ENCODE results near the gene ZNF778.

The ZNF778 gene

DNA sequence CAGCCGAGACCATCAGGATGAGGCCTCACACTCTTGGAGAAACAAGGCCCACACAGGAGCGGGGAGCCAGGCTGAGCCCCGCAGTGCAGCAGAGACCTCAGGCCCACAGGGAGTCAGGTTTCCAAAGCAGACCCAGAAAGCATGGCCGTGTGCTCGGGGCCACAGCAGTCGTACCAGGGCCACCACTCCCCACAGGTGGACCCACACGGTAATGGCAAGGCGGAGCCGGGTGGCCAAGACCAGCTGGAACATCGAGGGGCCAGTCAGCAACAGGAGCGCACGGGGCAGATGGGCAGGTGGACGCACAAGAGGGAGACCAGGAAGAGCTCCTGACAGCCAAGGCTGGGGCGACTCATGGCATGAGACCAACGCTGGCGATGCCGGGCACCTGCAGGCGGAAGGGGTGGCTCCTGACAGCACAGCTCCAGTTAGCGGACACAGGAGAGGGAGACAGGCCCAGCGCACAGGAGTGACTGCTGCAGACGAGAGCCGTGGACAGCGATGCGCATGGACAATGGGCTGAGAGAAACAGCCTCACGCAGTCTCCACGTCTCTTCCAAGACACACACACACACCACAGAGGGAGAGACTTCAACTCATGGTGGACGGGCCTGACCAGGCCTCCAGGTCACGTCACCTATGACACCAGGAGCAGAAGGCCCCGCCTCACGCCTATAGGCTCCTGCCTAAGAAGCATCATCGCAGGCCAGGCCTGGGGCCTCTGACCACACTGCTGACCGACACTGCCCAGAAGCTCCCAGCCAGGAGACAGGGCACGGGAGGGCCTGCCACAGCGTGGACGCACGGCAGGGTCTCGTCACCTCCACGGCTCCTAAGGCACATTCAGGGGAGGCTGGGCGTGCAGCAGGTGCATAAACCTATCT is 58.6 kb downstream of the ZNF778 start:
- no peak for DNase-seq (ENCODE audit: low read depth in 2 of 2)

DNA sequence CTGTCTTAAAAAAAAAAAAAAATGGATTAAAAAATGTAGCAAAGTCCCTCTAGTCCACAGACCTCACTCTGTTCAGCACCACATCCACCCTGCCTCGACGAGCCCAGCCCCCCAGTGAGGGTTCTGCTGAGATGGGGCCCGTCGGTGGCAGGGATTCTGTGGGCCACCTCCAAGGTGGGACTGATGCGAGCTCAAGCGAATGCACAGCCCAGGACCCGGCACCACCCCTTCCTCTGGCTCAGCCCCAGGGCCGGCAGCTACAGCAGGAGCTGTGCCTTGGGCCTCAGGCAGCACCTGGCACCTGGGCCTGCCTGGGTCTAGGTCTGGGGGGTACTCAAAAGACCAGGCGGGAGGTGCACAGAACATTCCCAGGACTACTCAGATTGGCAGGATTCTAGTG is 59.5 kb downstream of the ZNF778 start:
- no peak for DNase-seq (ENCODE audit: low read depth in 2 of 2)

DNA sequence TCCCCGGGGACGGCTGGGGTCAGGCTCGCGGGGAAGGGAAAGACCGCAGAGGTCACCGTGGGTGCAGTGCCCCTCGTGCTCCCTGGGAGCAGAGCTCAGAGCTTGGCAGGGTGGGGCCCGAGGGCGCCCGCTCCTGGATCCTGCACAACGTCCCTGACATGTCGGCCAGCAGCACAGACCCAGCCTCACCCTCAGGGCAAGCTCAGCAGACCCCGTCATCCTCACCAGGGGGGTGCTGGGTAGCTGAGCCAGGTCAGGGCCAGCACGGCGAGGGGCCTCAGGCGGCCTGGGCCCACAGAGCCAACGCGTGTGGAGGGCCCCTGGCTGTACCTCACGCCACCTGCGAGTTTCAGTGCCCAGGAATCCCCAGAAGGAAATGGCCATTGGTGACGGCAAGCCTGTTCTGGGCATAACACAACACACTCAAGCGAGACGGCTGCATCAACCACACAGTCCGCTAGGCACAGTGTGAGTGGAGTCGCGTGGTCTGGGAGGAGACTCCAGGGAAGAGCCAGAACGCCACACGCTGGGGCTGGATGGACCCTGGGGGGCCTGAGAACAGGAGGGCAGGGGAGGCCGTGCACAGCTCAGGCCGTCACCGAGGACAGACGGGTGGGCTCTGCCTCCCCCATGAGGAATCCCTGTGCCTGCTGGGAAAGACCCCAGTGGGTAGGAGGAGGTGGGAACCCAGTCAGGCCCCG is 60.3 kb downstream of the ZNF778 start:
- no peak for DNase-seq (ENCODE audit: low read depth in 2 of 2)

DNA sequence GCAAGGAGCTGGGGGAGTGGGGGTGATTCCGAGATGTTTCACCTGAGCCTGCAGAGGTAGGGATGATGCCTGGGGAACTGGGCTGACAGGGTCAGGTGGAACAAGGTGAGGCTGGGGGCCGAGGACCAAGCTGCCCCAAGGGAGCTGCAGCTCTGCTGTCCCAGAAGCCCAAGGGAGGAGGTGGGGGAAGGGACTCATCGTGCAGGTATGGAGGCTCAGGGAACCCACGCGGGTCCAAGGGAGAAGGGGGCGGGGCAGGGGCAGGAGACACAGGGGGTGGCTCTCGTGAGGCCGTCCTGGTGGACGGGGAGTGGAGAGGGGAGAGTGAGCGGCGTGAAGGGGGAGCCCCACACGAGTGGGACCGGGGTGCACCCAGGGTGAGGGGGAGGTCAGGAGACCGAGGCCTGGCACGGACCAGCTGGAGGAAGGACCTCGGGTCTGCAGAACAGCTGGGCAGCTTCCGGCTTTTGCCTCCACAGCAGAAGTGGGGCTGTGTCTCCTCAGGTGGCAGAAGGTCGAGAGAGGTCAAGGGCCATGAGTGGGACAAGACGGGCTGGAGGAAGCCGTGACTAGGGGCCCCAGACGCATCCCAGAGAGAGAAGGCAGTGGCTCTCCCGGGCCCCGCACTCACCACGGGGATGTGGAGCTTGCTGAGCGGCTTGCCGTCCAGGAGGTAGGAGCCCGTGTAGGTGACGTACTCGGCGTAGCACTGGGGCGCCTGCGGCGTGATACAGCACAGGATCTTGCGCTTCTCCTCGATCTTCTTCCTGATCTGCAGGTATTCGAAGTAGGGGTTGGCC is 61.1 kb downstream of the ZNF778 start:
- DNase-seq (ENCODE audit: low read depth in 2 of 2) = no peak

DNA sequence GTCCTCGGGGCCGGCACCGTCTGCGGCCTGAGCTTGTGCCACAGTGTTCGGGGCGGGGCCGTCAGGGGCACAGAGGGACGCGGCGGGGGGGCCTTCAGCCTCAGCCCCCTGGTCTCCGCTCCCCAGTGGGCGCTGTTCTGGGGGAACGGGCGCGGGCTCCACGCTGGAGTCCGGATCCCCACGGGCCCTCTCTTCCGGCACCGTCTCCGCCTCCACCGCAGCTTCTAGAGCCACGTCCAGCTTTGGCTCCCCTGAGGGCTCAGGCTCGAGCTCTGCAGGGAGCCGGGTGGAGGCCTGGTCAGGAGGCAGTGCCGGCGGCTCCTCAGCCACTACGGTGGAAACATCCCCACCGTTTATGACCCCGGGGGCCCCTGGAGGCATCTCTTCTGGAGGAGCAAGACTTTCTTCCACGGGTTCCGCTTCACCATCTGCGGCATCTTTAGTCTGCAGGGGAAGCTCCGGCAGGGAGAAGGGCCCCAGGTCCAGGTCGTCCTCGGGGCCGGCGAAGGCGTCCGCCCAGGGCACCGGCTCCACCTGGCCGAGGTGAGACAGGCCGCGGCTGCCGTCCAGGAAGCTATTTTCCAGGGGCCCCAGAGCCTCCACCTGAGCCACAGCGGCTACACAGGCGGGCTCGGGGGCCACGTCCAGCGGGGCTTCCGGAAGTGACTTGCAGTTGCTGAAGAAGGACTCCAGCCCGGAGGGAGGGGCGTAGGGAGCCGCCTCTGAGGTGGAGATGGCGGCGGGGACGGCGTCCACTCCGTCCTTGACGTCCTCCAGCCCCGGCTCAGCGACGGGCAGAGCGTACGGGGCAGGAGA is 62.4 kb downstream of the ZNF778 start:
- no peak for DNase-seq (ENCODE audit: low read depth in 2 of 2)

DNA sequence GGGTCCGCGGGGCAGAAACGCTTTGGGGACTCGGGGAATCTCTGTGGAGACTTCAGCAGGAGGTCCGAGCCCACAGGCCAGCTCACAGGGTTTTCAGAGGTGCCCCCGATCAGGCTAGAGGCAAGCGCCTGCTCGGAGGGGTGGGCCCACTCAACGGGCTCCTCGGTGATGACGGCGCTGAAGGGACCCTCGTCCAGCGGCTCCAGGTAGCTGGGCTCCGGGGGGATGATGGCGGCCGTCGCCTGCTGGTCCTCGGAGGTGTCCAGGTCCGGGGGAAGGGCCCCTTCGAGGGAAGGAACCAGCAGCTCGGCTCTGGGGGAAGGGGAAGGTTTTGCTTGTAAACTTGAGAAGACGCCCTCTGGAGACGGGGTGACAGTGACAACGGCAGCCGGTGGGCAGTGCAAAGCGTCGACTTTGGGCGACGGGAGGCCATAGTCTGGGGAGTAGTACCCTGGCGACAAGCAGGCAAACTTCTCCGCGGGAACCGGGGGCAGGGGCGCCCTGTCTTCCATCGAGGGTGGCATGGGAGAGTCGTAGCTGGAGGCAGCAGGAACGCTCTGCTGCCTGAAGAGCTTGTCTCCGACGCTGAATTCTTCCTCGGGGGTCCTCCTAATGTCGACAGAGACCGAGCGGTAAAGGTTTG is 63.2 kb downstream of the ZNF778 start:
- DNase-seq (ENCODE audit: low read depth in 2 of 2) = no peak

DNA sequence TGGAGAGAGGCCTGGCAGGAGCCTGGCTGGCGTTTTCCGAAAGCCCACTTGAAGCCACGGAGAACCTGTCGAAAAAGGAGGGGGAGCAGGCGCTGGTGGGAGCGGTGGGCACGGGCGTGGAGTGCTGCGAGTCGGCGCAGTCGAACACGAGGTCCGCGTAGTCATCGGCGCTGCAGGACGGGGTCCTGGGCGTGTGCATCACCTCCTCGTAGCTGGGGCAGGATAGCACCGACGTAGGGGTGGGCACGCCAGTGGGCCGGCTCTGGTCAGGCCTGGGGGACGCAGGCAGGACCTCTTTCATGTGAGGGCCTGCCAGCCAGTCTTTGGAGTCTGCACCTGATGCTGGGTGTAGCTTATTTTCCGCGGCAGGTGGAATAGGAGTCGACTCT is 63.7 kb downstream of the ZNF778 start:
- DNase-seq (ENCODE audit: low read depth in 2 of 2) = no peak

DNA sequence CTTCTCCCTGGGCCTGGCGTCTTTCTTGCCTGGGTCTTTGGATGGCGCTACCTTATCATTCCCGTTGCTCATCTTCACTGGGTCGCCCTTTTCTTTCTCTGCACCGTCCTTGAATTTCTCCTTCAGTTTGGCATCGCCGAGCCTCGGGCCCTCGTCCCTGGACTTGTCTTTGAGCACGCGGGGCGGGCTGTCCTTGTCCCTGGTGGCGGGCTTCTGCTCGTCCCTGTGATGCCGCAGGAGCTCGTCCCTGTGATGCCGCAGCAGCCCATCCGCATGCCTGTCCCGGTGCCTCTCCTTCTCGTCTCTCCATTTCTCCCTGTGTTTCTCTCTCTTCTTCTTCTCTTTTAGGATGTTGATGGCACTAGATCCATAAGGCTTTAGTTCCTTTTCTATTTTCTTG is 64.3 kb downstream of the ZNF778 start:
- DNase-seq (ENCODE audit: low read depth in 2 of 2) = no peak

DNA sequence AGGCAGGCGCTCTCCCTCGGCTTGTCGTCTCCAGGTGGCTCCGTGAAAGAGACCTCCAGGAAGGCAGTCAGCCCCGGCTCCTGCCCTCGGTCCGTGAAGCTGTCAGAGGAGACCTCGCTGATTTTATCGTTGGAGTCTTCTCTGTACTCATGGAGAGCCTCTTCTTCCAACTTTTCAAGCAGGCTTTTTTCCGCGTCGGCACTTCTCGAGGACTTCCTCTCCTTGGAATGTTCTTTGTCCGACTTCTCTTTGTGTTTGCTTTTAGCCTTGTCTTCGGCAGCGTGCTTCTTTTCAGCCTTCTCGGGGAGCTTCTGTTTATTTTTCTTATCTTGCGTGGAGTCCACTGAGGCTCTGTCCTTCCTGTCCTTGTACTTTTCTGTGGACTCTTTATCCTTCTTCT is 65.0 kb downstream of the ZNF778 start:
- no peak for DNase-seq (ENCODE audit: low read depth in 2 of 2)

DNA sequence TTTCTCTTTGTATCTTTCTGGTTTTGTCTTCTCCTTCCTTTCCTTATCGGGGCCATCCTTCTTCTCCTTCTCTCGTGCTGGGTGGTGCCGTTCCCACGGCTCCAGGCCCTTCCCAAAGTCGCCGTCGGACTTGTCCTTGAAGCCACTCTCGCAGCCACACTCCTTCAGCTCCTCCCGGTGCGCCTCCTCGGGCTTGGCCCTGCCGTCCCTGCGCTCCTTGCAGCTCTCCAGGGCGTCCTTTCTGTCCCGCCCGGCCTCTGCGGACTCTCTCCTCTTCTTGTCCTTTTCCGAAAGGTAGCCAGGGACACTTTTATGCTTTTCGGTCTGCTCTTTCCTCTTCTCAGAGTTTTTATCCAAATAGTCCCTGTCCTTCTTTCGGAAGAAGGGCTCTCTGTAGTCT is 65.9 kb downstream of the ZNF778 start:
- DNase-seq (ENCODE audit: low read depth in 2 of 2) = no peak

DNA sequence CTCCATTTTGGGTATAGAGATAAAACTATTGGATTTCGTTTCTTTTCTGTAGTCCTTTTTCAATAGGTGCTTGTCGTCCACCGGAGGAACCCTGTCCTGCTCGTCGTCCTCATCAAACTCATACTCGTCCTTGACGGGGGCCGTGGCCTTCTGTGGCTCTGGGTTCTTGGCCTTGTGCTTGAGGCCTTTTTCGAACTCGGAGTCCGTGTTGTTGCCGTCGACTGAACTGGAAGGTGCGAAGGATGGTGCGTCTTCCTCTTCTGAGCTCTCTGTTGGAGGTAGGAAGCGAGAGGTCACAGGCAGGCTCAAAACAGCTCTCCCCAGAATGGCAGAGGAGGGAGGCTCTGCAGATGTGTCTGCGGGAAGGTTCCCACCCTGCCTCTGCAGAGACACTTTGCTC is 67.9 kb downstream of the ZNF778 start:
- DNase-seq (ENCODE audit: low read depth in 2 of 2) = no peak

DNA sequence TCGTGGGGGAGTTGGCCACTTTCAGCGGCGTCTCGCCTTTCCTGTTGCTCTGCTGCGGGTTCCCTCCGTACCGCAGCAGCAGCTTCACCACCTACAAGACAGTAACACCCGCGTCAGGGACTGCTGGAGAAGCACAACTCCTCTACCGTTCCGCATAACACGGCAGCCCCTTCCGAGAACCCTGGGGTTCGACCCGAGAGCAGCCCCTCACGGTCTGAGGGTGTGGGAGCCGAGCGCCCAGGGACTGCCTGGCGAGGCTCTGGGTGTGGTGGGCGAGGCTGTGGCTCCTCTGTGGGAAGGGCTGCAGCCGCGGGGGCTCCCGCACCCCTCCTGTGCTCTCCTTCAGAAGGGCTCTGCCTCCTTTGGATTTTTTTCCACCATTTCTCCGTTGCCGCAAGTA is 68.6 kb downstream of the ZNF778 start:
- DNase-seq (ENCODE audit: low read depth in 2 of 2) = no peak

Measured in stimulated activated CD4-positive, alpha-beta T cell treated with anti-CD3 and anti-CD28 coated beads, Interleukin-4, amount 100 ng/mL, for 48 hours (primary cell).